Stimulated activated CD8-positive, alpha-beta memory T cell treated with anti-CD3 and anti-CD28 coated beads, Interleukin-7, amount 100 ng/mL, for 24 hours (primary cell): ENCODE results near the gene GIPC1.
"Not testable (repeated sequence)": the region's sequence is repeated elsewhere in the genome, so short reads cannot be mapped to it uniquely, and the experiment has no call there.

Experiments used
- DNase-seq: peaks from one replicate; pipeline ENCODE4 v3.0.0-alpha.2; 2020; ENCODE audit warnings: low read depth

GIPC1 gene

GRCh38 chr19:14496029-14496833 is at the start of gene GIPC1:
GIPC1 (minus strand) TSS chr19:14496127; CDS start chr19:14482976, 13,151 bp downstream.
- DNase-seq: peak; percentile 60

- DNase-seq: no peak
Measured at GRCh38 chr19:14545716-14546082, 49.8 kb upstream of the GIPC1 start.

- no peak for DNase-seq
Measured at GRCh38 chr19:14544977-14545715, 49.2 kb upstream of the GIPC1 start.

- no peak for DNase-seq
Measured at GRCh38 chr19:14544047-14544446, 48.1 kb upstream of the GIPC1 start.

GRCh38 chr19:14542711-14543328 is 46.9 kb upstream of the GIPC1 start:
- no peak for DNase-seq

- not testable (repeated sequence) for DNase-seq
Measured at GRCh38 chr19:14541979-14542378, 46.1 kb upstream of the GIPC1 start.

GRCh38 chr19:14540741-14541525 is 45.0 kb upstream of the GIPC1 start:
- no peak for DNase-seq

- DNase-seq: no peak
Measured at GRCh38 chr19:14536926-14537692, 41.2 kb upstream of the GIPC1 start.

GRCh38 chr19:14533450-14533849 is 37.5 kb upstream of the GIPC1 start:
- DNase-seq: no peak

- no peak for DNase-seq
Measured at GRCh38 chr19:14530506-14530905, 34.6 kb upstream of the GIPC1 start.

GRCh38 chr19:14530005-14530348 is 34.0 kb upstream of the GIPC1 start:
- DNase-seq: no peak

GRCh38 chr19:14529254-14530004 is 33.5 kb upstream of the GIPC1 start, which contains the start of gene TECR:
TECR (plus strand) TSS chr19:14529594; CDS start chr19:14529697, 103 bp downstream.
- DNase-seq: peak; percentile 100

- no peak for DNase-seq
Measured at GRCh38 chr19:14528419-14529253, 32.7 kb upstream of the GIPC1 start.

GRCh38 chr19:14526423-14526822 is 30.5 kb upstream of the GIPC1 start:
- DNase-seq: no peak

- no peak for DNase-seq
Measured at GRCh38 chr19:14525729-14526128, 29.8 kb upstream of the GIPC1 start.

GRCh38 chr19:14520543-14520942 is 24.6 kb upstream of the GIPC1 start:
- no peak for DNase-seq

- DNase-seq: no peak
Measured at GRCh38 chr19:14519860-14520407, 24.0 kb upstream of the GIPC1 start.

- DNase-seq: no peak
Measured at GRCh38 chr19:14519245-14519859, 23.4 kb upstream of the GIPC1 start.
